AG04449 (cell line): ENCODE results near the gene VIPAS39.

ENCODE experiments used
- CTCF ChIA-PET: fragments of 350-600 bp; formaldehyde crosslinking; extraction: SDS; loops from one replicate; lab custom pipeline; 2021; ENCODE audit warnings: antibody characterized with exemption; lab: Yijun Ruan, JAX
- POLR2A ChIA-PET: fragments of 400-600, 350-600 bp; formaldehyde crosslinking; extraction: SDS; loops from one replicate; lab custom pipeline; 2020; ENCODE audit warnings: antibody characterized with exemption, inconsistent platforms; lab: Yijun Ruan, JAX
- DNase-seq: peaks from one replicate; pipeline ENCODE4 v3.0.0-alpha.2; 2010; ENCODE audit warnings: low read depth, low spot score
- H3K4me3 ChIP-seq: 2 replicates; pipeline ENCODE4 v1.5.1; 2011; ENCODE audit warnings: low read depth, mild to moderate bottlenecking, control low read depth, low read length
- CTCF ChIP-seq: IDR thresholded peaks from one replicate; pipeline ENCODE4 v1.5.1; 2011; ENCODE audit warnings: mild to moderate bottlenecking, moderate library complexity, low read length, control low read depth, inconsistent platforms; ENCODE audit not compliant: insufficient read depth; ENCODE audit errors: missing control alignments

The VIPAS39 gene

GRCh38 chr14:77467801-77468200 is 10.4 kb upstream of the VIPAS39 start:
- no peak for DNase-seq
- TF ChIP-seq CTCF, result no peak
- ChIA-PET CTCF (interaction anchor here (1.0 to 3.1 kb wide), 3 partner anchors 8 to 235 kb away, joined by 3 to 38 read pairs (median 3); no protein-coding TSS in a partner anchor), POLR2A (interaction anchor here (0.7 kb wide), 1 partner anchor 11 kb away, joined by 4 read pairs; no protein-coding TSS in a partner anchor)
- H3K4me3 ChIP-seq, result no peak overlapping the region

GRCh38 chr14:77459072-77459723 is 1.8 kb upstream of the VIPAS39 start:
- ChIA-PET POLR2A (no interaction called here), CTCF (interaction anchor here (0.6 to 3.6 kb wide), 41 partner anchors 9 to 405 kb away, joined by 3 to 43 read pairs (median 4); partner anchors contain the start of genes SLIRP, SNW1, SPTLC2 and TMED8)
- peak; percentile 29 for DNase-seq
- TF ChIP-seq CTCF, result peak; percentile 66
- H3K4me3 ChIP-seq, result peak overlapping the region; percentile 98

DNA sequence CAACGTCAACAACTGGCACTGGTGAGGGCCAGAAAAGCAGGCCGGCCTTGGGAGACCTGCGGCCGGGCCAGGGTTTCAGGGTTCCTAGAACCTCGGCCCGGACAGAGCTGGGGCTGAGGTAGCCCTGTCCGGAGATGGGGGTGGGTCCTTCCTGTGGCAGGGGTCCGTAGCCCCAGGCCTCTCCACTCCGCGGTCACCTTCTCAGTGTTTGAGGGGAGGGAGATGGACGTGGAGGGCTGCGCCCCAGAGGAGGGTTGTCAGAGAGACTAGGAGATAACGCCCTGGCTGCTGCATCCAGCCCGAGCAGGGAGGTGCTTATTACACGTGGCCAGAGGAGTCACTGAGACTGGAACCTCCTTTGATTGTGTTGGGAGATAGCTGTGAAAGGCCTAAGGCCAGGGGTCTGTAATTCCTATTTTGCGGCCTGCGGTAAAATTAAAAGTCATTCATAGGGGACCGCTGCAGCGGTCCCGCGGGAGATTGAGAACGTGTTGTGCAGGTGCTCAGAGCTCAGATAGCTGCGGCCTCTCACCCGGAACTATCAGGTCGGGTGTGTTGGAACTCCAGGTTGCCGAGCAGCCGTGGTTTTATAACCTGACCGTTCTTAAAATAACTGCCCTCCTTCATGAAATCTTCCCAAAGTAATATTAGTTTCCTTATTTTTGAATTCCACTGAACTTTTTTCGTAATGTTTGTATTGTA is 999 bp upstream of the VIPAS39 start:
- TF ChIP-seq CTCF, result no peak
- CTCF ChIA-PET, result interaction anchor here (0.6 to 3.6 kb wide), 28 partner anchors 10 to 404 kb away, joined by 3 to 43 read pairs (median 6); partner anchors contain the start of genes SLIRP, SNW1 and TMED8
- POLR2A ChIA-PET, result no interaction called here
- H3K4me3 ChIP-seq, result peak overlapping the region; percentile 98
- DNase-seq, result no peak

DNA sequence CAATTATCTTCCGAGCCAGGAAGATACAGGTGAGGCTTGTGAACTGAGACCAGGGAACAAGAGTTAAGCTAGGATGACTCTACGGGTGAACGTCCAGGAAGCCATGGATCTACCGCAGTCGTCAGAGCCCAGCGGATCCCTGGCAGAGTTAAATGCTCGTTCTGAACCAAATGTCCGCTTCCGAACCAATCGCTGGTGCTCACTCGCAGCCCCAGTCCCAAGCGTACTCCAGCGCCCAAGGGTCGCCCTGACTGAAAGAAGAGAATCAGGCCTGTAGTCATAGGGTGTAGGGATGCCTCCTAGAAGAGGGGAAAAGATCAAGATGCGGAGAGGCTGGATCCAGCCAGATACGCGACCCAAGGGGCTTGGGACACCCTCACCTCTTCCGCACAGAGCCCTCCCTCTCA is 283 bp downstream of the VIPAS39 start:
- ChIA-PET POLR2A (interaction anchor here (0.7 to 1.1 kb wide), 2 partner anchors 9 to 136 kb away, joined by 3 to 6 read pairs; partner anchors contain the start of genes GSTZ1 and POMT2), CTCF (interaction anchor here (3.6 kb wide), 1 partner anchor 95 kb away, joined by 43 read pairs; no protein-coding TSS in a partner anchor)
- TF ChIP-seq CTCF, result no peak
- H3K4me3 ChIP-seq, result peak overlapping the region; percentile 88
- DNase-seq, result no peak

DNA sequence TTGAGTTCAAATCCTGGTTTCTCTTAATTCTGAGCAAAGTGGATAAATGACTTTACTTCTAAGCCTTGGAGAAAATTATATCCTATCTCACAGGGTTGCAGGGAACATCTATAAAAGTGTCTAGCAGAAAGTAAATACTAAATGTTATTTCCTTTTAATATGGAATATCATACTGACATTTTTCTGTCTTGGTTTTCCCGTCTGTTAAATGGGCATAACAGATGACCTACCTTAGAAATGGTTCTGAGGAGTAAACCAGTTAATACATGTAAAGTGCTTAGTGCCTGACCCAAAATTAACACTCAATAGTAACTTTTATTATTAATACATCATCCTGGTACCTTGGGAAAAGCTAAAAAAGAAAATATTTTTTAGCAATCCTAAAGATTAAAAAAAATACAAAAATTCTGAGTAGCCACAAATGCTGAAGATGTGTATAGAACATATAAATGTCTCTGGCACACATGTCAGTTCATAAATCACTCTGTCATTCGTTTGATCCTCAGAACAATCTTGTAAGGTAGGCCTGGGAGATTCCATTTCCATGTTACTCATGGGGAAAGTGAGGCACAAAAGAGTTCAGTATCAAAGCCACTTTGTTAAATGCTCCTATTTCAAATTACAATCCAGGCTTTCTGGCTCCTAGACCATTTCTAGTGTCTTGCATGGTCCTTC is 1.3 kb downstream of the VIPAS39 start:
- peak overlapping the region; percentile 88 for H3K4me3 ChIP-seq
- no peak for DNase-seq
- POLR2A ChIA-PET, result no interaction called here
- TF ChIP-seq CTCF, result no peak
- CTCF ChIA-PET, result no interaction called here
